Thyroid gland (tissue), 4 donors: ENCODE data around the gene C19orf38. TPM values are rescaled to one million over a fixed set of nuclear protein-coding genes. Genes with fewer than 3 reads are reported as not detected.

Experiments used
- DNase-seq, 2 donors: peaks; one replicate each; pipeline ENCODE4 v3.0.0-alpha.2; 2019
- H3K27ac ChIP-seq, 3 donors: fragments of 200-600 bp; sonication (generic); 1 replicate in 2 of 3; 2 replicates in 1 of 3; pipeline ENCODE4 v1.5.1; 2016 to 2019; ENCODE audit warnings: mild to moderate bottlenecking in 1 of 3, moderate library complexity in 1 of 3
- H3K27me3 ChIP-seq: fragments of 200-600 bp; sonication (generic); one replicate; pipeline ENCODE4 v1.5.1; 2019
- H3K36me3 ChIP-seq, 2 donors: fragments of 200-600 bp; sonication (generic); one replicate each; pipeline ENCODE4 v1.5.1; 2016 to 2019
- H3K4me1 ChIP-seq, 2 donors: fragments of 200-600 bp; sonication (generic); one replicate each; pipeline ENCODE4 v1.5.1; 2017 to 2019
- H3K4me3 ChIP-seq, 3 donors: fragments of 200-600 bp; sonication (generic); replicated peaks in 1 of 3; 1 replicate in 2 of 3; 2 replicates in 1 of 3; pipeline ENCODE4 v1.5.1; 2016; ENCODE audit warnings: mild to moderate bottlenecking in 1 of 3
- H3K9me3 ChIP-seq: fragments of 200-600 bp; sonication (generic); one replicate; pipeline ENCODE4 v1.5.1; 2017
- POLR2A ChIP-seq, 2 donors: fragments of 450-650 bp; IDR thresholded peaks; one replicate each; pipeline ENCODE4 v1.6.1; 2017; ENCODE audit warnings: antibody characterized with exemption in 2 of 2, mild to moderate bottlenecking in 2 of 2, moderate library complexity in 1 of 2
- WGBS, 2 donors: methylation state at CpG; one replicate each; pipeline ENCODE4 v1.1.5; 2017; 5-methylcytosine and 5-hydroxymethylcytosine counted together
- intact Hi-C: fragments of 100-400 bp; cut with DNase I; formaldehyde crosslinking; loops from one replicate; pipeline ENCODE4 v1.15.1; 2023
- total RNA-seq, 4 donors: library from RNA; depleted of rRNA; stranded (reverse); fragments of >200 nt; gene quantifications; one replicate each; pipeline ENCODE4 v1.2.3, GENCODE V29; 2016
- TF ChIP-seq, protein P1 (sequence below), 6 experiments: fragments of 200-600 bp in 3 of 6; fragments of 450-650 bp in 3 of 6; sonication (generic) in 3 of 6; IDR thresholded peaks; one replicate each; pipeline ENCODE4 v1.5.1; 2016 to 2019; ENCODE audit warnings: antibody characterized with exemption in 6 of 6, mild to moderate bottlenecking in 2 of 6, inconsistent platforms in 1 of 6, moderate library complexity in 1 of 6

Gene C19orf38
- total RNA-seq, 4 donors from 2014 or later, result 1.5 to 1.7 TPM; not detected in 2

DNA sequence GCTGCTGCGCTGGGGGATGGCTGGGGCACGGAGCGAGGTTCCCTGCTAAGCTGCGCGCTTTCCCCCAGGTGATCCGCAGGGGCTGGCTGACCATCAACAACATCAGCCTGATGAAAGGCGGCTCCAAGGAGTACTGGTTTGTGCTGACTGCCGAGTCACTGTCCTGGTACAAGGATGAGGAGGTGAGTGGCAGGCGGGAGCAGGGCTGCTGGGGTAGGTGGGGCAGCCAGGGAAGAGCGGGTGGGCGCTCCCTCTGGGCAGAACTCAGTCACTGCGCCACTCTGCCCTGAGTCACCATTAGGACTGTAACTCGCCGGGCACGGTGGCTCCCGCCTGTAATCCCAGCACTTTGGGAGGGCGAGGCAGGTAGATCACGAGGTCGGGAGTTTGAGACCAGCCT, 36.0 kb upstream of the C19orf38 start:
- intact Hi-C loops, result no loop called here
- 95 to 96% methylated on average over 17 to 19 of the region's 19 CpGs for WGBS, 2 donors
- Histone ChIP-seq H3K4me1 (no peaks in the 10 kb centered on the region), H3K4me3 (no peak overlapping the region), H3K27ac (no peak overlapping the region), H3K9me3 (no peaks in the 10 kb centered on the region), H3K36me3 (peaks cover 9 to 32% of the 10 kb centered on the region in 2 donors), H3K27me3 (no peaks in the 10 kb centered on the region)
- no peak for TF ChIP-seq POLR2A (IDR thresholded peaks at IDR 0.05)
- TF ChIP-seq, protein P1, sequence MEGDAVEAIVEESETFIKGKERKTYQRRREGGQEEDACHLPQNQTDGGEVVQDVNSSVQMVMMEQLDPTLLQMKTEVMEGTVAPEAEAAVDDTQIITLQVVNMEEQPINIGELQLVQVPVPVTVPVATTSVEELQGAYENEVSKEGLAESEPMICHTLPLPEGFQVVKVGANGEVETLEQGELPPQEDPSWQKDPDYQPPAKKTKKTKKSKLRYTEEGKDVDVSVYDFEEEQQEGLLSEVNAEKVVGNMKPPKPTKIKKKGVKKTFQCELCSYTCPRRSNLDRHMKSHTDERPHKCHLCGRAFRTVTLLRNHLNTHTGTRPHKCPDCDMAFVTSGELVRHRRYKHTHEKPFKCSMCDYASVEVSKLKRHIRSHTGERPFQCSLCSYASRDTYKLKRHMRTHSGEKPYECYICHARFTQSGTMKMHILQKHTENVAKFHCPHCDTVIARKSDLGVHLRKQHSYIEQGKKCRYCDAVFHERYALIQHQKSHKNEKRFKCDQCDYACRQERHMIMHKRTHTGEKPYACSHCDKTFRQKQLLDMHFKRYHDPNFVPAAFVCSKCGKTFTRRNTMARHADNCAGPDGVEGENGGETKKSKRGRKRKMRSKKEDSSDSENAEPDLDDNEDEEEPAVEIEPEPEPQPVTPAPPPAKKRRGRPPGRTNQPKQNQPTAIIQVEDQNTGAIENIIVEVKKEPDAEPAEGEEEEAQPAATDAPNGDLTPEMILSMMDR (IDR thresholded peaks at IDR 0.05), result no peak
- no peak for DNase-seq

DNA sequence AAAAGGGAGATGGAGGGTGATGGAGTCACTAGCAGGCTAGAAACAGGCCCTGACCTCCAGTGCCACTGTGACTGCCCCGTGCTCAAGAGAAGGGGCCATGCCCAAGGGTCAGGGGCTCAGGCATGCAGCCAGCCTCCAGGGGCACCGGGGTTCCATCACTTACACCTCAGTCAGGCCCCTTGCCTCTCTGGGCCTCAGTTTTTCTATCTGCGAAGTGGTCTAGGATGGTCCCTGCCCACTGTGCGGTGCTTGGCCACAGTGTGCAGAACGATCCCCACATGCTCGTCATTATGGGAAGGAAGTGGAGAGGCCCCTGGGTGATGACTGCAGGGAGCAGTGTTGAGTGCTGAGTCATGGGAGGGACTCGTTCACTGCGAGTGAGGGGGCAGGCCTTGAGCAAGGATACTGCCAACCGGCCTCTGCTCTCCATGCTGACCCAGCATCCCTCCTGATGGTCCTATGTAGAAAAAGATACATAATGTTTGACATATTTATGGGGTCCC, 35.3 kb upstream of the C19orf38 start:
- Histone ChIP-seq H3K36me3 (peaks cover 9 to 32% of the 10 kb centered on the region in 2 donors), H3K4me3 (no peak overlapping the region), H3K4me1 (no peaks in the 10 kb centered on the region), H3K27me3 (no peaks in the 10 kb centered on the region), H3K9me3 (no peaks in the 10 kb centered on the region), H3K27ac (peak overlapping the region in 1 of 3 donors; percentile 47)
- 67 to 74% methylated on average over 9 of the region's 9 CpGs for WGBS, 2 donors
- TF ChIP-seq POLR2A (IDR thresholded peaks at IDR 0.05), result no peak
- TF ChIP-seq, protein P1 (IDR thresholded peaks at IDR 0.05), result no peak
- peak in 1 of 2 donors; percentile 19 for DNase-seq
- intact Hi-C loops, result no loop called here

- TF ChIP-seq POLR2A (IDR thresholded peaks at IDR 0.05), result no peak
- TF ChIP-seq, protein P1 (IDR thresholded peaks at IDR 0.05), result no peak
- Histone ChIP-seq H3K4me3 (no peak overlapping the region), H3K27me3 (no peaks in the 10 kb centered on the region), H3K27ac (no peak overlapping the region), H3K9me3 (no peaks in the 10 kb centered on the region), H3K4me1 (peaks cover 0 to 4% of the 10 kb centered on the region in 2 donors), H3K36me3 (peaks cover 5 to 20% of the 10 kb centered on the region in 2 donors)
- intact Hi-C loops, result no loop called here
- no peak for DNase-seq
- WGBS, 2 donors, result 86 to 97% methylated on average over 8 to 9 of the region's 9 CpGs
Observed at GRCh38 chr19:10815007-10815536, 33.1 kb upstream of the C19orf38 start.

DNA sequence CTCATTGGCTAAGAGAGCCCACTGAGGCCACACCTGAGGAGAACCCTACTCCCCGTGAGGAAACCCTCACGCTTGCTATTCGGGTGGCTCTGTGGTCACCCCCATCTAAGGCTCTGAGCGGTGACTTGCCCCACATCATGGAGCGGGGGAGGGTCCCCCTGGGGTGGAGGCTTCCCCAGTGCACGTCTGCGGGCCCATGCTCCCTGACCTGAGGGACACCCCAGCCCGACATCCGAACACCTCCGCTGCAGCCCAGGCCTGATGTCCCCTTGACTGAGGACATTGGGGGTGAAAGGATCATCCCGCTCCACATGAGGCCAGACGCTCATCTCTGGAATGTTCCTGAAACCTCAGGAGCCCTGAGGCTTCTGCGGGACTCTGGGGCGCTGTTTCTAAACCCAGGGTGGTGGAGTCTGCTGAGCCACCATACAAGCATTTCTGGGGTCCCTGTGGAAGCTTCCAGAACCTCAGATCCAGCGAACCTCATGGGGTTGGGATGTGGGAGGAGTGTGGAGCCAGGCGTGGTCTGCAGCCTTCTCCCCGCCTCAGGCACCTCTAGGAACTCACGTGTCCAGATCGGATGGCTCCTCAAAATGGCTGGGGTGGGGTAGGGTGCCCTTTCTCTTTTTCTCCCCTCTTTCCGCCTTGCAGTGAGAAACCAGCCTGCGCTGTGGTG, 32.1 kb upstream of the C19orf38 start:
- Histone ChIP-seq H3K4me3 (peak overlapping the region in 1 of 3 donors; percentile 14), H3K4me1 (peaks cover 0 to 4% of the 10 kb centered on the region in 2 donors), H3K27ac (peak overlapping the region in 2 of 3 donors; percentile 68 to 70), H3K36me3 (peaks cover 15 to 23% of the 10 kb centered on the region in 2 donors), H3K9me3 (no peaks in the 10 kb centered on the region), H3K27me3 (no peaks in the 10 kb centered on the region)
- intact Hi-C loops, result no loop called here
- TF ChIP-seq POLR2A (IDR thresholded peaks at IDR 0.05), result no peak
- TF ChIP-seq, protein P1 (IDR thresholded peaks at IDR 0.05), result no peak
- WGBS, 2 donors, result 78 to 92% methylated on average over 9 to 14 of the region's 21 CpGs
- no peak for DNase-seq

DNA sequence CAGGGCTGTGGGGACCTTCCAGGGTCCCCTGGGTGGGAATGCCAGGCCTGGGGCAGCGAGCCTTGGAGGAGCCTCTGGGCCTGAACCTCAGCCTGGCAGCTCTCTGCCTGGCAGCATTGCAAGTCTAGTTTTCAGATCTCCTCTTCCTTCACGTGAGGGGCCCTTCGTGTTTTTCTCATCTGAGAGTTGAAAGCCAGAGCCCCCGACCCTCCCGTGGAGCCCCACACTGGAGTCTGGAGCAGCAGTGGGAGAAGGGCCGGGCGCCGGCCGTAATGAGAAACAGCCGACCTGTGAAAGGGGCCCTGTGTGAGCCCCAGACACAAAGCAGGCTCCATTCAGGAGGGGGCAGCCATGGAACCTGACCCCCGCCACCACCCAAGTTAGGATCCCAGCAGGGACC, 31.5 kb upstream of the C19orf38 start:
- no peak for TF ChIP-seq POLR2A (IDR thresholded peaks at IDR 0.05)
- H3K4me3 ChIP-seq, result peak overlapping the region in 1 of 3 donors; percentile 14
- no peak for DNase-seq
- peak overlapping the region; percentile 54 to 70 (median 68) for H3K27ac ChIP-seq
- WGBS, 2 donors, result 83 to 84% methylated on average over 2 to 11 of the region's 11 CpGs
- H3K4me1 ChIP-seq, result peaks cover 0 to 4% of the 10 kb centered on the region in 2 donors
- no peaks in the 10 kb centered on the region for H3K9me3 ChIP-seq
- H3K36me3 ChIP-seq, result peaks cover 17 to 19% of the 10 kb centered on the region in 2 donors
- no peaks in the 10 kb centered on the region for H3K27me3 ChIP-seq
- intact Hi-C loops, result no loop called here
